ENCODE data around the gene VTI1A. TPM values are rescaled to one million over a fixed set of nuclear protein-coding genes. Genes with fewer than 3 reads are reported as not detected.

VTI1A gene
- total and polyA plus RNA-seq, 2 of the 13 experiments (the other 11 are each of a cell fraction or from before 2014, with no cell fraction given), result 11.7 to 32.7 TPM

DNA sequence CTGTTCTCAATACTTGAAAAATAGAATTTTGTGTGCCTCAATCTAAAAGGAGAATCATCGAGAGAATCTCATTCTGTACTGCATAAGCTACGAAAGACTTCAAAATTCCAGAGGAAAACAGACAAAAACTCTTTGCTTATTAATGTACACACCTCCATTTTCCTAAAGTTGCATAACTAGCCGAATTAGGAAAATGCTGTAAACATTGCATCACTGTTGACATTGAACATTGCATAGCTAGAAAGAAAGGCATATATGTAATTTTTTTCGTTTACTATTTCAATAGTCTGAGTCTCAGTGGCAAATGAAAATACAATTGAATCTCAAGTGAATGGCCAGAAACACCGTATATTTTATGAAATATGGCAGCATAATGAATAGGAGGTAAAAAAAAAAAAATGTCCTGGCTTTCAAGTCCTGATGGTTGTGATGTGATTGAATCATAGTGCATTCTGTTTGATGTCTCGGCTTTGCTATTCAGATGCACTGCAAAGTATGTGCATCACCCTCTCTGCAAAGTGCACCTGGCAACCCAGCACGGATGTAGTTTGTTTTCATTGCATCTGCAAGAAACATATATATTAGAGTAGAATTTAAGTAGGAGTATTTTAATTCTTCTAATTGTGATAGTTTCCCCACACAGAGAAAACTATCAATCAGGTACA lies 196.7 kb downstream of the VTI1A start (continued):
- TF ChIP-seq ZNF792 (CRISPR knock-in tag; IDR thresholded peaks at IDR 0.05), result peak; percentile 45; the same call in 1 of the 2 replicates
- TF ChIP-seq MIER3 (CRISPR knock-in tag; IDR thresholded peaks at IDR 0.05; ENCODE audit: borderline replicate concordance), result peak; percentile 98
- TF ChIP-seq ZNF567 (CRISPR knock-in tag; IDR thresholded peaks at IDR 0.05; ENCODE audit: borderline replicate concordance), result no peak
- TF ChIP-seq, protein P1, sequence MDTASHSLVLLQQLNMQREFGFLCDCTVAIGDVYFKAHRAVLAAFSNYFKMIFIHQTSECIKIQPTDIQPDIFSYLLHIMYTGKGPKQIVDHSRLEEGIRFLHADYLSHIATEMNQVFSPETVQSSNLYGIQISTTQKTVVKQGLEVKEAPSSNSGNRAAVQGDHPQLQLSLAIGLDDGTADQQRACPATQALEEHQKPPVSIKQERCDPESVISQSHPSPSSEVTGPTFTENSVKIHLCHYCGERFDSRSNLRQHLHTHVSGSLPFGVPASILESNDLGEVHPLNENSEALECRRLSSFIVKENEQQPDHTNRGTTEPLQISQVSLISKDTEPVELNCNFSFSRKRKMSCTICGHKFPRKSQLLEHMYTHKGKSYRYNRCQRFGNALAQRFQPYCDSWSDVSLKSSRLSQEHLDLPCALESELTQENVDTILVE (CRISPR knock-in tag; IDR thresholded peaks at IDR 0.05), result peak; percentile 92
- peak; percentile 85 for TF ChIP-seq RARA (CRISPR knock-in tag; IDR thresholded peaks at IDR 0.05)
- TF ChIP-seq, protein P2, sequence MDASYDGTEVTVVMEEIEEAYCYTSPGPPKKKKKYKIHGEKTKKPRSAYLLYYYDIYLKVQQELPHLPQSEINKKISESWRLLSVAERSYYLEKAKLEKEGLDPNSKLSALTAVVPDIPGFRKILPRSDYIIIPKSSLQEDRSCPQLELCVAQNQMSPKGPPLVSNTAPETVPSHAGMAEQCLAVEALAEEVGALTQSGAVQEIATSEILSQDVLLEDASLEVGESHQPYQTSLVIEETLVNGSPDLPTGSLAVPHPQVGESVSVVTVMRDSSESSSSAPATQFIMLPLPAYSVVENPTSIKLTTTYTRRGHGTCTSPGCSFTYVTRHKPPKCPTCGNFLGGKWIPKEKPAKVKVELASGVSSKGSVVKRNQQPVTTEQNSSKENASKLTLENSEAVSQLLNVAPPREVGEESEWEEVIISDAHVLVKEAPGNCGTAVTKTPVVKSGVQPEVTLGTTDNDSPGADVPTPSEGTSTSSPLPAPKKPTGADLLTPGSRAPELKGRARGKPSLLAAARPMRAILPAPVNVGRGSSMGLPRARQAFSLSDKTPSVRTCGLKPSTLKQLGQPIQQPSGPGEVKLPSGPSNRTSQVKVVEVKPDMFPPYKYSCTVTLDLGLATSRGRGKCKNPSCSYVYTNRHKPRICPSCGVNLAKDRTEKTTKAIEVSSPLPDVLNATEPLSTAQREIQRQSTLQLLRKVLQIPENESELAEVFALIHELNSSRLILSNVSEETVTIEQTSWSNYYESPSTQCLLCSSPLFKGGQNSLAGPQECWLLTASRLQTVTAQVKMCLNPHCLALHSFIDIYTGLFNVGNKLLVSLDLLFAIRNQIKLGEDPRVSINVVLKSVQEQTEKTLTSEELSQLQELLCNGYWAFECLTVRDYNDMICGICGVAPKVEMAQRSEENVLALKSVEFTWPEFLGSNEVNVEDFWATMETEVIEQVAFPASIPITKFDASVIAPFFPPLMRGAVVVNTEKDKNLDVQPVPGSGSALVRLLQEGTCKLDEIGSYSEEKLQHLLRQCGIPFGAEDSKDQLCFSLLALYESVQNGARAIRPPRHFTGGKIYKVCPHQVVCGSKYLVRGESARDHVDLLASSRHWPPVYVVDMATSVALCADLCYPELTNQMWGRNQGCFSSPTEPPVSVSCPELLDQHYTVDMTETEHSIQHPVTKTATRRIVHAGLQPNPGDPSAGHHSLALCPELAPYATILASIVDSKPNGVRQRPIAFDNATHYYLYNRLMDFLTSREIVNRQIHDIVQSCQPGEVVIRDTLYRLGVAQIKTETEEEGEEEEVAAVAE (CRISPR knock-in tag; IDR thresholded peaks at IDR 0.05; ENCODE audit: borderline replicate concordance), result 0 out of 2 replicates have a peak, but pooled peaks have one; percentile 36
- peak; percentile 90 for TF ChIP-seq HDAC2 (CRISPR knock-in tag; IDR thresholded peaks at IDR 0.05)
- TF ChIP-seq MED1 (CRISPR knock-in tag; IDR thresholded peaks at IDR 0.05), result peak; percentile 89
- TF ChIP-seq CENPT (CRISPR knock-in tag; IDR thresholded peaks at IDR 0.05; ENCODE audit: low read depth), result no peak
- peak; percentile 67; the same call in 1 of the 2 replicates for TF ChIP-seq DNMT3B (CRISPR knock-in tag; conservative IDR thresholded peaks at IDR 0.05)
- peak; percentile 100 for TF ChIP-seq CEBPG (CRISPR knock-in tag; IDR thresholded peaks at IDR 0.05)
- TF ChIP-seq, protein P3, sequence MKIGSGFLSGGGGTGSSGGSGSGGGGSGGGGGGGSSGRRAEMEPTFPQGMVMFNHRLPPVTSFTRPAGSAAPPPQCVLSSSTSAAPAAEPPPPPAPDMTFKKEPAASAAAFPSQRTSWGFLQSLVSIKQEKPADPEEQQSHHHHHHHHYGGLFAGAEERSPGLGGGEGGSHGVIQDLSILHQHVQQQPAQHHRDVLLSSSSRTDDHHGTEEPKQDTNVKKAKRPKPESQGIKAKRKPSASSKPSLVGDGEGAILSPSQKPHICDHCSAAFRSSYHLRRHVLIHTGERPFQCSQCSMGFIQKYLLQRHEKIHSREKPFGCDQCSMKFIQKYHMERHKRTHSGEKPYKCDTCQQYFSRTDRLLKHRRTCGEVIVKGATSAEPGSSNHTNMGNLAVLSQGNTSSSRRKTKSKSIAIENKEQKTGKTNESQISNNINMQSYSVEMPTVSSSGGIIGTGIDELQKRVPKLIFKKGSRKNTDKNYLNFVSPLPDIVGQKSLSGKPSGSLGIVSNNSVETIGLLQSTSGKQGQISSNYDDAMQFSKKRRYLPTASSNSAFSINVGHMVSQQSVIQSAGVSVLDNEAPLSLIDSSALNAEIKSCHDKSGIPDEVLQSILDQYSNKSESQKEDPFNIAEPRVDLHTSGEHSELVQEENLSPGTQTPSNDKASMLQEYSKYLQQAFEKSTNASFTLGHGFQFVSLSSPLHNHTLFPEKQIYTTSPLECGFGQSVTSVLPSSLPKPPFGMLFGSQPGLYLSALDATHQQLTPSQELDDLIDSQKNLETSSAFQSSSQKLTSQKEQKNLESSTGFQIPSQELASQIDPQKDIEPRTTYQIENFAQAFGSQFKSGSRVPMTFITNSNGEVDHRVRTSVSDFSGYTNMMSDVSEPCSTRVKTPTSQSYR (CRISPR knock-in tag; IDR thresholded peaks at IDR 0.05; ENCODE audit: borderline replicate concordance), result 0 out of 2 replicates have a peak, but pooled peaks have one; percentile 40
- peak; percentile 94 for TF ChIP-seq SRF (IDR thresholded peaks at IDR 0.05; ENCODE audit: low read depth, low read length)
- TF ChIP-seq ELF4 (CRISPR knock-in tag; IDR thresholded peaks at IDR 0.05; ENCODE audit: borderline replicate concordance), result no peak
- TF ChIP-seq FOXO1 (CRISPR knock-in tag; IDR thresholded peaks at IDR 0.05), result peak; percentile 89
- TF ChIP-seq ERF (CRISPR knock-in tag; IDR thresholded peaks at IDR 0.05), result peak; percentile 55; the same call in 1 of the 2 replicates
- peak; percentile 89 for TF ChIP-seq ELF3 (CRISPR knock-in tag; IDR thresholded peaks at IDR 0.05)
- no peak for TF ChIP-seq NR3C1 (CRISPR knock-in tag; IDR thresholded peaks at IDR 0.05)
- TF ChIP-seq NR2F1 (CRISPR knock-in tag; IDR thresholded peaks at IDR 0.05), result 0 out of 4 replicates have a peak, but pooled peaks of 1 of the 2 experiments have one; percentile 26
- TF ChIP-seq ZNF883 (CRISPR knock-in tag; IDR thresholded peaks at IDR 0.05; ENCODE audit: not compliant biosample characterization), result no peak

All from HepG2 (cell line).